DOHH2 (cell line): Measurements from ENCODE around the gene GLCE.

Source experiments
- H3F3A ChIP-seq: fragments of 200-600 bp; sonication (generic), shearing (Covaris generic); 2 replicates; pipeline ENCODE4 v1.6.0; 2016; ENCODE audit warnings: antibody characterized with exemption, mild to moderate bottlenecking; ENCODE audit not compliant: control insufficient read depth, insufficient read depth
- H3K27ac ChIP-seq: fragments of 200-600 bp; sonication (generic); 2 replicates; pipeline ENCODE4 v1.5.1; 2014; ENCODE audit warnings: low read depth, mild to moderate bottlenecking, low read length, moderate library complexity
- H3K27me3 ChIP-seq: fragments of 200-600 bp; sonication (generic); 2 replicates; pipeline ENCODE4 v1.6.1; 2014; ENCODE audit warnings: mild to moderate bottlenecking, low read length, mixed read lengths; ENCODE audit not compliant: control insufficient read depth
- H3K36me3 ChIP-seq: fragments of 200-600 bp; sonication (generic); 2 replicates; pipeline ENCODE4 v1.6.1; 2014; ENCODE audit warnings: mild to moderate bottlenecking, low read length, moderate library complexity, mixed read lengths; ENCODE audit not compliant: control insufficient read depth
- H3K4me1 ChIP-seq: fragments of 200-600 bp; sonication (generic); 2 replicates; pipeline ENCODE4 v1.6.1; 2014; ENCODE audit warnings: mild to moderate bottlenecking, low read length, mixed read lengths; ENCODE audit not compliant: control insufficient read depth
- H3K4me2 ChIP-seq: fragments of 200-600 bp; sonication (generic); 2 replicates; pipeline ENCODE4 v1.6.0; 2014; ENCODE audit warnings: mild to moderate bottlenecking, low read length, moderate library complexity
- H3K4me3 ChIP-seq: fragments of 200-600 bp; sonication (generic); 2 replicates; pipeline ENCODE4 v1.5.1; 2014; ENCODE audit warnings: mild to moderate bottlenecking, low read length, mixed read lengths
- H3K79me2 ChIP-seq: fragments of 200-600 bp; sonication (generic); 2 replicates; pipeline ENCODE4 v1.6.1; 2014; ENCODE audit warnings: mild to moderate bottlenecking, low read length, mixed read lengths; ENCODE audit not compliant: control insufficient read depth
- H3K9me2 ChIP-seq: fragments of 200-600 bp; sonication (generic); replicated peaks from 2 replicates; pipeline ENCODE4 v1.6.1; 2014; ENCODE audit warnings: mild to moderate bottlenecking, low read length, mixed read lengths; ENCODE audit not compliant: control insufficient read depth
- H3K9me3 ChIP-seq: fragments of 200-600 bp; sonication (generic); 2 replicates; pipeline ENCODE4 v1.6.1; 2014; ENCODE audit warnings: antibody characterized with exemption, low read length, mixed read lengths; ENCODE audit not compliant: control insufficient read depth, insufficient read depth
- H4K20me1 ChIP-seq: fragments of 200-600 bp; sonication (generic); 2 replicates; pipeline ENCODE4 v1.6.0; 2014; ENCODE audit warnings: low read depth, mild to moderate bottlenecking, antibody characterized with exemption, low read length, moderate library complexity; ENCODE audit not compliant: control insufficient read depth, insufficient read depth
- CTCF ChIP-seq: fragments of 200-600 bp; sonication (generic); IDR thresholded peaks from one replicate; pipeline ENCODE4 v1.5.1; 2014; ENCODE audit warnings: antibody characterized with exemption, mild to moderate bottlenecking, low read depth, low read length; ENCODE audit not compliant: poor library complexity, severe bottlenecking
- EZH2phosphoT487 ChIP-seq: fragments of 200-600 bp; sonication (generic); IDR thresholded peaks from 2 replicates; pipeline ENCODE4 v1.6.1; 2017; ENCODE audit warnings: borderline replicate concordance, mild to moderate bottlenecking, antibody characterized with exemption, low read length, moderate library complexity, mixed read lengths

GLCE gene

GRCh38 chr15:69305204-69305931 is 144.9 kb downstream of the GLCE start:
- Histone ChIP-seq H3K4me3 (no peak overlapping the region), H3K4me2 (no peak overlapping the region), H3K9me2 (no peaks in the 10 kb centered on the region), H4K20me1 (no peaks in the 10 kb centered on the region), H3K27me3 (no peaks in the 10 kb centered on the region), H3K9me3 (no peaks in the 10 kb centered on the region), H3K36me3 (no peaks in the 10 kb centered on the region), H3K79me2 (no peaks in the 10 kb centered on the region), H3F3A (no peaks in the 10 kb centered on the region), H3K27ac (no peak overlapping the region), H3K4me1 (no peaks in the 10 kb centered on the region)
- no peak for TF ChIP-seq CTCF
- TF ChIP-seq EZH2phosphoT487: no peak

- no peaks in the 10 kb centered on the region for H3K9me3 ChIP-seq
- no peak overlapping the region for H3K4me3 ChIP-seq
- H3K9me2 ChIP-seq: no peaks in the 10 kb centered on the region
- H4K20me1 ChIP-seq: no peaks in the 10 kb centered on the region
- no peaks in the 10 kb centered on the region for H3K36me3 ChIP-seq
- no peaks in the 10 kb centered on the region for H3F3A ChIP-seq
- no peak for TF ChIP-seq CTCF
- TF ChIP-seq EZH2phosphoT487: no peak
- no peak overlapping the region for H3K4me2 ChIP-seq
- H3K27me3 ChIP-seq: no peaks in the 10 kb centered on the region
- H3K27ac ChIP-seq: no peak overlapping the region
- no peaks in the 10 kb centered on the region for H3K4me1 ChIP-seq
- H3K79me2 ChIP-seq: no peaks in the 10 kb centered on the region
These were observed 145.6 kb downstream of the GLCE start for GRCh38 chr15:69305933-69306568.

GRCh38 chr15:69307939-69308338 is 147.5 kb downstream of the GLCE start:
- H3K9me2 ChIP-seq: no peaks in the 10 kb centered on the region
- H3F3A ChIP-seq: no peaks in the 10 kb centered on the region
- no peaks in the 10 kb centered on the region for H3K79me2 ChIP-seq
- H3K4me2 ChIP-seq: no peak overlapping the region
- no peak overlapping the region for H3K4me3 ChIP-seq
- TF ChIP-seq EZH2phosphoT487 (no peak), CTCF (no peak)
- no peaks in the 10 kb centered on the region for H3K9me3 ChIP-seq
- H4K20me1 ChIP-seq: no peaks in the 10 kb centered on the region
- H3K27me3 ChIP-seq: no peaks in the 10 kb centered on the region; the same call in 1 of the 2 replicates
- no peaks in the 10 kb centered on the region for H3K36me3 ChIP-seq
- H3K4me1 ChIP-seq: no peaks in the 10 kb centered on the region; the same call in 1 of the 2 replicates
- H3K27ac ChIP-seq: no peak overlapping the region
